Large intestine (tissue), 3 donors: ENCODE data around the gene ZNF503. TPM values are rescaled to one million over a fixed set of nuclear protein-coding genes. Genes with fewer than 3 reads are reported as not detected.

ENCODE experiments used
- DNase-seq, 2 donors: peaks; one replicate each; pipeline versions ENCODE4 v3.0.0 to v3.0.0-alpha.2; 2013
- H3K27ac ChIP-seq: one replicate; pipeline ENCODE4 v1.5.1; 2013; ENCODE audit warnings: low read length
- H3K27me3 ChIP-seq: 2 replicates; pipeline ENCODE4 v1.6.1; 2013; ENCODE audit warnings: low read length; ENCODE audit not compliant: control insufficient read depth, insufficient read depth
- H3K36me3 ChIP-seq: 2 replicates; pipeline ENCODE4 v1.6.1; 2013; ENCODE audit warnings: low read length; ENCODE audit not compliant: control insufficient read depth, insufficient read depth
- H3K4me1 ChIP-seq: one replicate; pipeline ENCODE4 v1.6.1; 2013; ENCODE audit warnings: low read length; ENCODE audit not compliant: control insufficient read depth, insufficient read depth
- H3K4me3 ChIP-seq: one replicate; pipeline ENCODE4 v1.5.1; 2013; ENCODE audit warnings: low read length
- H3K9me3 ChIP-seq: one replicate; pipeline ENCODE4 v1.6.1; 2013; ENCODE audit warnings: mild to moderate bottlenecking, low read depth, low read length, moderate library complexity; ENCODE audit not compliant: control insufficient read depth
- WGBS: methylation state at CpG from one replicate; pipeline ENCODE4 v1.1.5; 2013; ENCODE audit warnings: low lambda C conversion rate; ENCODE audit not compliant: insufficient coverage; 5-methylcytosine and 5-hydroxymethylcytosine counted together
- polyA plus RNA-seq: library from polyadenylated mRNA; unstranded; fragments of 120-200 nt; gene quantifications from one replicate; pipeline ENCODE4 v1.2.1, GENCODE V29; 2013

Gene ZNF503
- polyA plus RNA-seq, 1 donor: 17.8 TPM

- Histone ChIP-seq H3K36me3 (no peaks in the 10 kb centered on the region), H3K27ac (no peak overlapping the region), H3K9me3 (no peaks in the 10 kb centered on the region), H3K4me3 (no peak overlapping the region), H3K27me3 (no peaks in the 10 kb centered on the region), H3K4me1 (peaks cover 17% of the 10 kb centered on the region)
- no peak for DNase-seq
- no CpG with 5 or more reads among the region's 7 CpGs for WGBS
Observed at GRCh38 chr10:75353183-75353582, 48.4 kb downstream of the ZNF503 start.

GRCh38 chr10:75352650-75353049 is 48.9 kb downstream of the ZNF503 start:
- peaks cover 13% of the 10 kb centered on the region for H3K4me1 ChIP-seq
- H3K27me3 ChIP-seq: no peaks in the 10 kb centered on the region
- H3K4me3 ChIP-seq: no peak overlapping the region
- peak overlapping the region; percentile 42 for H3K27ac ChIP-seq
- no peaks in the 10 kb centered on the region for H3K9me3 ChIP-seq
- peak; percentile 63 to 73 for DNase-seq
- no CpG with 5 or more reads among the region's 5 CpGs for WGBS
- no peaks in the 10 kb centered on the region for H3K36me3 ChIP-seq

DNA sequence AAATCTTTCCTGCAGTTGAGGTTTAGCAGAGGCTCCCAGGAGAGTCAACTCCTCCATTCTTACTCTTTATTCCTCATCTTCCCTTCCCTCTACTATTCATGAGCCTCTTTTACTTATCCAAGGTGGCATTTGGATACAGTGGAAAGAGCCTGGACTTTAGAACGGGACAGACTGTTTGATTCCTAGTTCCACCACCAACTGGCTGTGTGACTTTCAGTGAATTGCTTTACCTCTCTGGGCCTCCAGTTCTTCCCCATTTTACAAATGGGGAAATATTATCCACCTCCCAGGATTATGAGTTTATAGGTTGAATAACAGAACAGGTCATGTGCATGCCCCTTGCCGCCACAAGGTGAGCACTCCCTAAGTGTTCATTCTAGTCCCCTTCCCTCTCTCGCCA is 49.9 kb downstream of the ZNF503 start:
- no peak for DNase-seq
- WGBS: 100% methylated on average over 1 of the region's 3 CpGs
- H3K4me3 ChIP-seq: no peak overlapping the region
- peaks cover 9% of the 10 kb centered on the region for H3K4me1 ChIP-seq
- H3K9me3 ChIP-seq: no peaks in the 10 kb centered on the region
- no peaks in the 10 kb centered on the region for H3K36me3 ChIP-seq
- no peaks in the 10 kb centered on the region for H3K27me3 ChIP-seq
- peak overlapping the region; percentile 13 for H3K27ac ChIP-seq

DNA sequence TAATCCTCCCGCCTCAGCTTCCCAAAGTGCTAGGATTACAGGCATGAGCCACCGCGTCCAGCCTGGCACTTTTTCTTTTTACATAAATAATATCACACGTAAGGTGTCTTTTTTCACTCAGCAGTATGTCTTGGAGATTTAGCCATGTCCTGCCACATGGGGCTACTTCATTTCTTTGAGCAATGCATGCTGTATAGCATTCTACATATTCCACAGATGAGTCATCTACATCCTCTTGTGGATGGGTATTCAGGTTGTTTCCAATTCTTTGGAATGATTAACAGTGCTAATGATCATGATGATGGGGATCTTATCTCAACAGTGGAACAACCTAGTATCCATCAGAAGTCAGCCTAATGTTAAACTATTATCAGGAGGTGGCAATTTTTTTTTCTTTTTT is 50.8 kb downstream of the ZNF503 start:
- 100% methylated on average over 3 of the region's 4 CpGs for WGBS
- Histone ChIP-seq H3K4me3 (no peak overlapping the region), H3K27me3 (no peaks in the 10 kb centered on the region), H3K9me3 (no peaks in the 10 kb centered on the region), H3K36me3 (no peaks in the 10 kb centered on the region), H3K27ac (no peak overlapping the region), H3K4me1 (peaks cover 9% of the 10 kb centered on the region)
- no peak for DNase-seq

Other genes starting within 250 kb of the ZNF503 start
- gene VDAC2, start 191.0 kb downstream of the ZNF503 start, polyA plus RNA-seq: 189 TPM
- gene COMTD1, start 165.8 kb downstream of the ZNF503 start, polyA plus RNA-seq: 34.2 TPM
- 5.3 TPM for gene LRMDA, start 29.9 kb upstream of the ZNF503 start, polyA plus RNA-seq